H9 (cell line): ENCODE data around the gene ARHGAP26. TPM values are rescaled to one million over a fixed set of nuclear protein-coding genes. Genes with fewer than 3 reads are reported as not detected.

Source experiments
- DNase-seq: peaks from one replicate; pipeline ENCODE4 v3.0.0-alpha.2; 2017
- H2AFZ ChIP-seq: one replicate; pipeline ENCODE4 v1.6.1; 2013; ENCODE audit warnings: mild to moderate bottlenecking, low read length, control low read depth, moderate library complexity
- H2AK5ac ChIP-seq: 2 replicates; pipeline ENCODE4 v1.6.1; 2013; ENCODE audit warnings: low read length, control low read depth, mixed read lengths; ENCODE audit not compliant: insufficient read length
- H2BK120ac ChIP-seq: one replicate; pipeline ENCODE4 v1.6.1; 2013; ENCODE audit warnings: low read depth, mild to moderate bottlenecking, low read length, control low read depth, inconsistent platforms; ENCODE audit not compliant: poor library complexity, severe bottlenecking
- H2BK12ac ChIP-seq: 2 replicates; pipeline ENCODE4 v1.6.1; 2013; ENCODE audit warnings: low read length, control low read depth, mixed read lengths, low read depth; ENCODE audit not compliant: insufficient read length
- H2BK15ac ChIP-seq: 2 replicates; pipeline ENCODE4 v1.6.1; 2013; ENCODE audit warnings: low read depth, low read length, control low read depth
- H2BK20ac ChIP-seq: one replicate; pipeline ENCODE4 v1.6.1; 2013; ENCODE audit warnings: low read depth, mild to moderate bottlenecking, low read length, control low read depth, inconsistent platforms; ENCODE audit not compliant: poor library complexity, severe bottlenecking
- H2BK5ac ChIP-seq: 2 replicates; pipeline ENCODE4 v1.6.1; 2013; ENCODE audit warnings: low read length, control low read depth, mixed read lengths; ENCODE audit not compliant: insufficient read length
- H3K14ac ChIP-seq: 2 replicates; pipeline ENCODE4 v1.6.1; 2013; ENCODE audit warnings: low read length, control low read depth; ENCODE audit not compliant: insufficient read depth
- H3K18ac ChIP-seq: 2 replicates; pipeline ENCODE4 v1.6.1; 2013; ENCODE audit warnings: low read depth, mild to moderate bottlenecking, mixed read lengths, low read length, control low read depth; ENCODE audit not compliant: insufficient read length
- H3K23ac ChIP-seq: 2 replicates; pipeline ENCODE4 v1.6.1; 2013; ENCODE audit warnings: low read length, control low read depth, mixed read lengths, low read depth; ENCODE audit not compliant: insufficient read length
- H3K23me2 ChIP-seq: 2 replicates; pipeline ENCODE4 v1.6.1; 2013; ENCODE audit warnings: low read depth, mild to moderate bottlenecking, mixed read lengths, low read length, control low read depth; ENCODE audit not compliant: insufficient read length, poor library complexity, severe bottlenecking
- H3K27ac ChIP-seq: 2 replicates; pipeline ENCODE4 v1.5.1; 2013; ENCODE audit warnings: low read length, control low read depth, mixed read lengths, low read depth; ENCODE audit not compliant: insufficient read length
- H3K27me3 ChIP-seq: 2 replicates; pipeline ENCODE4 v1.6.1; 2013; ENCODE audit warnings: low read length, control low read depth, inconsistent platforms; ENCODE audit not compliant: insufficient read depth
- H3K4ac ChIP-seq: 2 replicates; pipeline ENCODE4 v1.6.1; 2013; ENCODE audit warnings: low read depth, mild to moderate bottlenecking, control low read depth, inconsistent platforms, low read length, moderate library complexity
- H3K4me1 ChIP-seq: 2 replicates; pipeline ENCODE4 v1.6.1; 2013; ENCODE audit warnings: low read length, control low read depth, inconsistent platforms; ENCODE audit not compliant: insufficient read depth
- H3K4me2 ChIP-seq: 2 replicates; pipeline ENCODE4 v1.6.1; 2013; ENCODE audit warnings: low read length, control low read depth, mixed read lengths; ENCODE audit not compliant: insufficient read length, insufficient read depth
- H3K56ac ChIP-seq: 2 replicates; pipeline ENCODE4 v1.6.1; 2013; ENCODE audit warnings: low read depth, mild to moderate bottlenecking, mixed read lengths, low read length, control low read depth; ENCODE audit not compliant: insufficient read length
- H3K79me1 ChIP-seq: 2 replicates; pipeline ENCODE4 v1.6.1; 2013; ENCODE audit warnings: low read depth, mild to moderate bottlenecking, moderate library complexity, low read length, control low read depth, inconsistent platforms; ENCODE audit not compliant: insufficient read depth, poor library complexity, severe bottlenecking
- H3K79me2 ChIP-seq: 2 replicates; pipeline ENCODE4 v1.6.1; 2013; ENCODE audit warnings: low read length, control low read depth, inconsistent platforms; ENCODE audit not compliant: insufficient read depth
- H3K9ac ChIP-seq: 2 replicates; pipeline ENCODE4 v1.6.1; 2013; ENCODE audit warnings: low read length, control low read depth, mixed read lengths; ENCODE audit not compliant: insufficient read length; ENCODE audit errors: extremely low read depth
- H3K9me3 ChIP-seq: one replicate; pipeline ENCODE4 v1.6.1; 2013; ENCODE audit warnings: low read depth, low read length, inconsistent platforms; ENCODE audit not compliant: control insufficient read depth
- H3T11ph ChIP-seq: one replicate; pipeline ENCODE4 v1.6.1; 2013; ENCODE audit warnings: mild to moderate bottlenecking, low read length, control low read depth, inconsistent platforms
- H4K20me1 ChIP-seq: one replicate; pipeline ENCODE4 v1.6.1; 2013; ENCODE audit not compliant: control insufficient read depth, insufficient read length, insufficient read depth
- H4K5ac ChIP-seq: 2 replicates; pipeline ENCODE4 v1.6.1; 2013; ENCODE audit warnings: low read depth, mild to moderate bottlenecking, mixed read lengths, low read length, control low read depth; ENCODE audit not compliant: insufficient read length
- H4K8ac ChIP-seq: replicated peaks from 2 replicates; pipeline ENCODE4 v1.6.1; 2013; ENCODE audit warnings: low read length, control low read depth, mixed read lengths, low read depth; ENCODE audit not compliant: insufficient read length
- H4K91ac ChIP-seq: 2 replicates; pipeline ENCODE4 v1.6.1; 2013; ENCODE audit warnings: low read depth, mild to moderate bottlenecking, moderate library complexity, mixed read lengths, low read length, control low read depth; ENCODE audit not compliant: insufficient read length
- H3K27ac Mint-ChIP-seq, 3 experiments: 2 replicates in 2 of 3; 3 replicates in 1 of 3; pipeline ENCODE4 v1.8.0; 2020 to 2021; ENCODE audit warnings: mixed read lengths in 3 of 3, mild to moderate bottlenecking in 1 of 3, moderate library complexity in 1 of 3
- H3K27me3 Mint-ChIP-seq: 2 replicates; pipeline ENCODE4 v1.8.0; 2021; ENCODE audit warnings: low read depth, mild to moderate bottlenecking, moderate library complexity, mixed read lengths
- H3K36me3 Mint-ChIP-seq, 3 experiments: 2 replicates in 2 of 3; 3 replicates in 1 of 3; pipeline ENCODE4 v1.8.0; 2020 to 2021; ENCODE audit warnings: low read depth in 3 of 3, mixed read lengths in 3 of 3; ENCODE audit not compliant: insufficient read depth in 1 of 3
- H3K4me1 Mint-ChIP-seq, 2 experiments: 2 replicates each; pipeline ENCODE4 v1.8.0; 2020; ENCODE audit warnings: mixed read lengths in 2 of 2
- H3K4me3 Mint-ChIP-seq, 2 experiments: 2 replicates in 1 of 2; 3 replicates in 1 of 2; pipeline ENCODE4 v1.8.0; 2020 to 2021; ENCODE audit warnings: mild to moderate bottlenecking in 2 of 2, mixed read lengths in 2 of 2, moderate library complexity in 1 of 2
- H3K9me3 Mint-ChIP-seq, 2 experiments: 2 replicates in 1 of 2; 3 replicates in 1 of 2; pipeline ENCODE4 v1.8.0; 2020; ENCODE audit warnings: mild to moderate bottlenecking in 2 of 2, mixed read lengths in 2 of 2, moderate library complexity in 1 of 2
- WGBS: extraction: QIAGEN DNeasy Blood & Tissue Kit; methylation state at CpG from one replicate; pipeline ENCODE4 v1.1.7; 2013; ENCODE audit warnings: missing lambda C conversion rate, low lambda C conversion rate, mixed read lengths; ENCODE audit not compliant: insufficient read length; ENCODE audit errors: extremely low coverage; 5-methylcytosine and 5-hydroxymethylcytosine counted together
- total RNA-seq: library from RNA; stranded (reverse); gene quantifications from 2 replicates; pipeline ENCODE4 v1.2.1, GENCODE V29; 2021
- TF ChIP-seq, protein P1 (sequence below): fragments of 200-600 bp; sonication (generic); conservative IDR thresholded peaks from 3 replicates; pipeline ENCODE4 v1.8.0; 2021; ENCODE audit warnings: antibody characterized with exemption, mild to moderate bottlenecking

Gene ARHGAP26
- total RNA-seq, 1 experiment from 2014 or later, result 13.8 TPM

DNA sequence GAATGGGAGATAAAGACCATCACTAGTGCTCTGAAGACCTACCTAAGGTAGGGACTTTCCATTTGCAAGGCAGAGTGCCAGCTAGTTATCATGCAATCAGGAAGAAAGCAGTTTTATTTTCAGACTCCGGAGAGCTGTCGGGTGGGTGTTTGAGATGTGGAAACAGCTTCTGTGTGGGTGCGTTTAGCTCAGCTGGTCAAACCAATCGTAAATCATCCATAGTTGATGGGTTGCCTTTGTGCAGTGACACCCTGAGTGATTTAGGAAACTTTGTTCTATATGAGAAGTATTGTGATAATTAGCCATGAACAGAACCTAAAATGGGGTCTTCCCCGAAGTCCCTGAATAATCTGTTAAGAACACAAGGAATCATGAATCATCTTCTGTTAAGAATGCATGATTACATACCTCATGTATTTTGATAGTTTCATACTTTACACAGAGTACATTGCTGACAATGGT, 284.3 kb downstream of the ARHGAP26 start:
- Histone ChIP-seq H2BK15ac (no peak overlapping the region), H3K4me1 (peaks cover 6% of the 10 kb centered on the region)
- no CpG with 5 or more reads among the region's 5 CpGs for WGBS

More for the DNA sequence above, 284.3 kb downstream of the ARHGAP26 start:
- no peak overlapping the region for H4K91ac ChIP-seq
- no peak overlapping the region for H3K56ac ChIP-seq
- no peak for DNase-seq
- no peak overlapping the region for H2BK12ac ChIP-seq
- H3K79me2 ChIP-seq, result no peaks in the 10 kb centered on the region
- no peak overlapping the region for H2AFZ ChIP-seq
- no peaks in the 10 kb centered on the region for H3K9me3 ChIP-seq
- Mint-ChIP-seq H3K36me3 (peaks cover 7 to 18% (median 14%) of the 10 kb centered on the region in 3 experiments; a peak in 5 of 7 replicates), H3K9me3 (no peaks in the 10 kb centered on the region), H3K4me3 (no peak overlapping the region), H3K27me3 (no peaks in the 10 kb centered on the region), H3K27ac (no peak overlapping the region), H3K4me1 (peaks cover 23 to 24% of the 10 kb centered on the region in 2 experiments)
- H3K27me3 ChIP-seq, result no peaks in the 10 kb centered on the region
- no peak overlapping the region for H2BK5ac ChIP-seq
- no peak overlapping the region for H3K4me2 ChIP-seq
- H3K4ac ChIP-seq, result no peak overlapping the region
- no peak overlapping the region for H3K27ac ChIP-seq
- no peak overlapping the region for H3K23ac ChIP-seq
- H4K5ac ChIP-seq, result no peak overlapping the region
- no peak overlapping the region for H4K8ac ChIP-seq
- H3K79me1 ChIP-seq, result no peaks in the 10 kb centered on the region
- H3K18ac ChIP-seq, result no peak overlapping the region
- TF ChIP-seq, protein P1, sequence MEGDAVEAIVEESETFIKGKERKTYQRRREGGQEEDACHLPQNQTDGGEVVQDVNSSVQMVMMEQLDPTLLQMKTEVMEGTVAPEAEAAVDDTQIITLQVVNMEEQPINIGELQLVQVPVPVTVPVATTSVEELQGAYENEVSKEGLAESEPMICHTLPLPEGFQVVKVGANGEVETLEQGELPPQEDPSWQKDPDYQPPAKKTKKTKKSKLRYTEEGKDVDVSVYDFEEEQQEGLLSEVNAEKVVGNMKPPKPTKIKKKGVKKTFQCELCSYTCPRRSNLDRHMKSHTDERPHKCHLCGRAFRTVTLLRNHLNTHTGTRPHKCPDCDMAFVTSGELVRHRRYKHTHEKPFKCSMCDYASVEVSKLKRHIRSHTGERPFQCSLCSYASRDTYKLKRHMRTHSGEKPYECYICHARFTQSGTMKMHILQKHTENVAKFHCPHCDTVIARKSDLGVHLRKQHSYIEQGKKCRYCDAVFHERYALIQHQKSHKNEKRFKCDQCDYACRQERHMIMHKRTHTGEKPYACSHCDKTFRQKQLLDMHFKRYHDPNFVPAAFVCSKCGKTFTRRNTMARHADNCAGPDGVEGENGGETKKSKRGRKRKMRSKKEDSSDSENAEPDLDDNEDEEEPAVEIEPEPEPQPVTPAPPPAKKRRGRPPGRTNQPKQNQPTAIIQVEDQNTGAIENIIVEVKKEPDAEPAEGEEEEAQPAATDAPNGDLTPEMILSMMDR, result no peak
- H2BK120ac ChIP-seq, result no peak overlapping the region
- H2BK20ac ChIP-seq, result no peak overlapping the region
- no peak overlapping the region for H3T11ph ChIP-seq
- H4K20me1 ChIP-seq, result no peaks in the 10 kb centered on the region
- no peak overlapping the region for H3K9ac ChIP-seq
- no peak overlapping the region for H3K14ac ChIP-seq
- H3K23me2 ChIP-seq, result no peaks in the 10 kb centered on the region
- no peak overlapping the region for H2AK5ac ChIP-seq
